Muscle of leg (tissue), 16 donors: ENCODE measurements around the gene RACGAP1. TPM values are rescaled to one million over a fixed set of nuclear protein-coding genes. Genes with fewer than 3 reads are reported as not detected.

Experiments
- DNase-seq: peaks from one replicate; pipeline ENCODE4 v3.0.0; 2013
- H3K27ac ChIP-seq: one replicate; pipeline ENCODE4 v1.5.1; 2013; ENCODE audit warnings: mild to moderate bottlenecking, low read length, control low read depth
- H3K27me3 ChIP-seq: one replicate; pipeline ENCODE4 v1.6.1; 2013; ENCODE audit warnings: low read length; ENCODE audit not compliant: control insufficient read depth, insufficient read depth
- H3K36me3 ChIP-seq: one replicate; pipeline ENCODE4 v1.6.1; 2013; ENCODE audit warnings: low read length; ENCODE audit not compliant: control insufficient read depth, insufficient read depth
- H3K4me1 ChIP-seq: one replicate; pipeline ENCODE4 v1.6.1; 2013; ENCODE audit warnings: low read length; ENCODE audit not compliant: control insufficient read depth, insufficient read depth
- H3K4me3 ChIP-seq: one replicate; pipeline ENCODE4 v1.5.1; 2013; ENCODE audit warnings: low read length, control low read depth
- H3K9me3 ChIP-seq: replicated peaks from 2 replicates; pipeline ENCODE4 v1.6.1; 2013; ENCODE audit warnings: low read depth, low read length; ENCODE audit not compliant: control insufficient read depth
- WGBS: methylation state at CpG from one replicate; pipeline ENCODE4 v1.1.5; 2013; ENCODE audit warnings: missing lambda C conversion rate; ENCODE audit not compliant: insufficient coverage; 5-methylcytosine and 5-hydroxymethylcytosine counted together
- long read RNA-seq, 11 donors: transcript quantifications; one replicate each; lab custom pipeline, GENCODE V29; 2026
- polyA plus RNA-seq, 8 donors: library from polyadenylated mRNA; unstranded; fragments of 120-200 nt; gene quantifications; one replicate each; pipeline versions ENCODE4 v1.2.1 to v1.2.3, GENCODE V29; 2013; ENCODE audit warnings: inconsistent platforms in 1 of 8, low replicate concordance in 1 of 8; ENCODE audit not compliant: insufficient read length in 8 of 8, insufficient read depth in 1 of 8
- total RNA-seq: library from RNA; stranded (reverse); fragments of 120-200 nt; gene quantifications from one replicate; pipeline ENCODE4 v1.2.4, GENCODE V29; 2013

The RACGAP1 gene
- total RNA-seq (27.0 TPM), polyA plus RNA-seq (10 to 100 TPM; 21.3 to 40.7 (median 30.1) TPM)
- long read RNA-seq, donor 1, partial matches to known transcripts, result 0 of 2 reads
- long read RNA-seq, donor 1, other reads (novel, unspliced or antisense), result 0 of 2 reads
- long read RNA-seq, donor 2, result 0 reads
- long read RNA-seq, donor 3, partial matches to known transcripts, result 0 of 4 reads
- long read RNA-seq, donor 3, other reads (novel, unspliced or antisense), result 0 of 4 reads
- long read RNA-seq, donor 4, partial matches to known transcripts, result 0 of 3 reads
- long read RNA-seq, donor 4, other reads (novel, unspliced or antisense), result 0 of 3 reads
- long read RNA-seq, donor 5, transcript RACGAP1-203 (17 exons, 3,080 nt), result major isoform, 5 of 9 reads
- long read RNA-seq, donor 5, partial matches to known transcripts, result 0 of 9 reads
- long read RNA-seq, donor 5, other reads (novel, unspliced or antisense), result 0 of 9 reads
- long read RNA-seq, donor 6, partial matches to known transcripts, result 0 of 3 reads
- long read RNA-seq, donor 6, other reads (novel, unspliced or antisense), result 0 of 3 reads
- long read RNA-seq, donor 7, partial matches to known transcripts, result 0 of 3 reads
- long read RNA-seq, donor 7, other reads (novel, unspliced or antisense), result 0 of 3 reads
- long read RNA-seq, donor 8, partial matches to known transcripts, result 0 of 3 reads
- long read RNA-seq, donor 8, other reads (novel, unspliced or antisense), result 0 of 3 reads
- long read RNA-seq, donor 9, partial matches to known transcripts, result 0 of 2 reads
- long read RNA-seq, donor 9, other reads (novel, unspliced or antisense), result 0 of 2 reads
- long read RNA-seq, donor 10, transcript RACGAP1-201 (17 exons, 3,073 nt), result major isoform, 6 of 10 reads
- long read RNA-seq, donor 10, partial matches to known transcripts, result 0 of 10 reads
- long read RNA-seq, donor 10, other reads (novel, unspliced or antisense), result 0 of 10 reads
- long read RNA-seq, donor 11, partial matches to known transcripts, result 0 of 3 reads
- long read RNA-seq, donor 11, other reads (novel, unspliced or antisense), result 0 of 3 reads

GRCh38 chr12:50025187-50026059 lies at the start of gene RACGAP1:
Gene RACGAP1, minus strand, starts transcription at chr12:50025494. Its CDS starts 8,779 bp downstream, at chr12:50016715.
- H3K27me3 ChIP-seq, result no peaks in the 10 kb centered on the region
- peak within 1 kb of the TSS; percentile 92 for H3K4me3 ChIP-seq
- no peaks in the 10 kb centered on the region for H3K9me3 ChIP-seq
- H3K27ac ChIP-seq, result peak within 1 kb of the TSS; percentile 85
- no peaks in the 10 kb centered on the region for H3K36me3 ChIP-seq
- H3K4me1 ChIP-seq, result peaks cover 6% of the 10 kb centered on the region
- peak; percentile 100 for DNase-seq
- WGBS, result under 1% methylated on average over 44 of the region's 47 CpGs

GRCh38 chr12:50073712-50074111 lies 48.4 kb upstream of the RACGAP1 start:
- Histone ChIP-seq H3K9me3 (no peaks in the 10 kb centered on the region), H3K4me1 (peaks cover 14% of the 10 kb centered on the region), H3K4me3 (no peak overlapping the region), H3K27ac (no peak overlapping the region), H3K36me3 (no peaks in the 10 kb centered on the region), H3K27me3 (no peaks in the 10 kb centered on the region)
- DNase-seq, result no peak
- 85% methylated on average over 10 of the region's 10 CpGs for WGBS

GRCh38 chr12:50073206-50073605 lies 47.9 kb upstream of the RACGAP1 start:
- Histone ChIP-seq H3K27ac (no peak overlapping the region), H3K9me3 (no peaks in the 10 kb centered on the region), H3K36me3 (no peaks in the 10 kb centered on the region), H3K4me1 (peaks cover 14% of the 10 kb centered on the region), H3K4me3 (no peak overlapping the region), H3K27me3 (no peaks in the 10 kb centered on the region)
- WGBS, result 80% methylated on average over 1 of the region's 7 CpGs
- DNase-seq, result no peak

- Histone ChIP-seq H3K9me3 (no peaks in the 10 kb centered on the region), H3K4me3 (no peak overlapping the region), H3K4me1 (peaks cover 14% of the 10 kb centered on the region), H3K27ac (no peak overlapping the region), H3K36me3 (no peaks in the 10 kb centered on the region), H3K27me3 (no peaks in the 10 kb centered on the region)
- WGBS, result 22% methylated on average over 1 of the region's 10 CpGs
- no peak for DNase-seq
Measured at GRCh38 chr12:50072198-50072907, 47.1 kb upstream of the RACGAP1 start.

- H3K27me3 ChIP-seq, result no peaks in the 10 kb centered on the region
- WGBS, result 5% methylated on average over 4 of the region's 9 CpGs
- peaks cover 26% of the 10 kb centered on the region for H3K4me1 ChIP-seq
- DNase-seq, result peak; percentile 93
- H3K4me3 ChIP-seq, result no peak overlapping the region
- H3K36me3 ChIP-seq, result no peaks in the 10 kb centered on the region
- no peaks in the 10 kb centered on the region for H3K9me3 ChIP-seq
- no peak overlapping the region for H3K27ac ChIP-seq
Measured at GRCh38 chr12:50070314-50071060, 45.2 kb upstream of the RACGAP1 start.

- WGBS, result no CpG with 5 or more reads among the region's 3 CpGs
- no peak for DNase-seq
- Histone ChIP-seq H3K9me3 (no peaks in the 10 kb centered on the region), H3K4me3 (no peak overlapping the region), H3K27me3 (no peaks in the 10 kb centered on the region), H3K4me1 (peaks cover 29% of the 10 kb centered on the region), H3K36me3 (no peaks in the 10 kb centered on the region), H3K27ac (no peak overlapping the region)
Measured at GRCh38 chr12:50069539-50069938, 44.2 kb upstream of the RACGAP1 start.

GRCh38 chr12:50069069-50069468 lies 43.8 kb upstream of the RACGAP1 start:
- Histone ChIP-seq H3K4me1 (peaks cover 34% of the 10 kb centered on the region), H3K27ac (no peak overlapping the region), H3K36me3 (no peaks in the 10 kb centered on the region), H3K9me3 (no peaks in the 10 kb centered on the region), H3K4me3 (no peak overlapping the region), H3K27me3 (no peaks in the 10 kb centered on the region)
- DNase-seq, result no peak
- WGBS, result no CpG with 5 or more reads among the region's 5 CpGs

- H3K36me3 ChIP-seq, result peaks cover 2% of the 10 kb centered on the region
- WGBS, result 46% methylated on average over 5 of the region's 5 CpGs
- H3K27ac ChIP-seq, result no peak overlapping the region
- no peaks in the 10 kb centered on the region for H3K9me3 ChIP-seq
- no peaks in the 10 kb centered on the region for H3K27me3 ChIP-seq
- no peak overlapping the region for H3K4me3 ChIP-seq
- peaks cover 59% of the 10 kb centered on the region for H3K4me1 ChIP-seq
- DNase-seq, result peak; percentile 71
Measured at GRCh38 chr12:50066402-50066801, 41.1 kb upstream of the RACGAP1 start.
